Activated naive CD8-positive, alpha-beta T cell treated with anti-CD3 and anti-CD28 coated beads, Interleukin-2, amount 10 ng/mL, durations not matched to agents 7 days and 5 days (primary cell): ENCODE data around the gene EGFL8. TPM values are rescaled to one million over a fixed set of nuclear protein-coding genes. Genes with fewer than 3 reads are reported as not detected.
"Not testable (repeated sequence)": the region's sequence is repeated elsewhere in the genome, so short reads cannot be mapped to it uniquely, and the experiment has no call there.

Experiments used
- ATAC-seq: fragments of 150-1000 bp; cut with Tn5 transposase; one replicate; pipeline ENCODE4 v1.10.0; 2021; ENCODE audit warnings: low read depth, moderate library complexity
- POLR2A ChIA-PET: fragments of 350-600 bp; sonication (Branson Sonifier 250); formaldehyde crosslinking; loops from one replicate; lab custom pipeline; 2021; ENCODE audit warnings: antibody characterized with exemption; lab: Charles Lee
- DNase-seq: peaks from one replicate; pipeline ENCODE4 v3.0.0; 2021
- H3K27ac Mint-ChIP-seq: one replicate; pipeline ENCODE4 v1.8.0; 2022; ENCODE audit warnings: mild to moderate bottlenecking, mixed read lengths
- H3K27me3 Mint-ChIP-seq: one replicate; pipeline ENCODE4 v1.8.0; 2022; ENCODE audit warnings: mild to moderate bottlenecking, moderate library complexity, mixed read lengths
- H3K36me3 Mint-ChIP-seq: one replicate; pipeline ENCODE4 v1.8.0; 2021; ENCODE audit warnings: mild to moderate bottlenecking, mixed read lengths
- H3K4me1 Mint-ChIP-seq: one replicate; pipeline ENCODE4 v1.8.0; 2021; ENCODE audit warnings: mixed read lengths
- H3K4me3 Mint-ChIP-seq: one replicate; pipeline ENCODE4 v1.8.0; 2022; ENCODE audit warnings: mild to moderate bottlenecking, moderate library complexity, mixed read lengths
- H3K9me3 Mint-ChIP-seq: one replicate; pipeline ENCODE4 v1.8.0; 2021; ENCODE audit warnings: mixed read lengths
- total RNA-seq, 2 experiments: library from RNA; stranded (reverse); gene quantifications; one replicate each; pipeline ENCODE4 v1.2.3, GENCODE V29; 2021

EGFL8 gene
- total RNA-seq, 2 experiments from 2014 or later = 19.6 to 22.6 TPM

DNA sequence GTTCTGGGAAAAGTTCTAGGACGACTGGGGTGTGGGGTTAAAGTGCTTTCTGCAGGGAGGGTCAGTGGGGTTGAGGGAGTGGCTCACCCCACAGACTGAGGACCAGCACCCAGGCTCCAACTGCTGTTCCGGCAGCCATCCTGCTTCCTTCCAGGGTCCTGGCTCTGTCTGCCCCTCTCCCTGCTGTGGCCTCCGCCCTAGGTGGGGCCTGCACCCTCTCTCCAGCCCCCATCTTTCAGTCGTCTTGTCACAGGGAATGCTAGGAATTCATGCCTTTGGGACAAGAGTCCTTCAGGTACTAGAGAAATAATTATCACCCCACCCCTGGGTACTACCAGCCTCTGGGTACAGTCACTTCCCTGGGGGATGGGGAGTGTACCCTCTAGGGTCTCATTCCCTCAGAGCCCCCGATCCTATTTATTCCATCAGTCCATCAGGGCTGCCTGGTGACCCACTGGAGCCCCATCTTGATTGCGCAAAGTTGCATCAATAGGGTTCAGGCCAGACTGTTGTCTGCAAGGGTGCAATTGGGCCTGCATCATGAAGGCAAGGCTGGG is 19.8 kb downstream of the EGFL8 start, which contains the start of gene AGER:
Gene AGER, minus strand, starts transcription at position 170 of the 557 bp plus-strand sequence. Its CDS starts 31 bp downstream, at position 139.
- peaks cover 39% of the 10 kb centered on the region for H3K4me1 Mint-ChIP-seq
- H3K27ac Mint-ChIP-seq = peak within 1 kb of the TSS; percentile 16
- POLR2A ChIA-PET = no interaction called here
- ATAC-seq (no peak), DNase-seq (peak; percentile 24)
- H3K36me3 Mint-ChIP-seq = peaks cover 37% of the 10 kb centered on the region
- no peaks in the 10 kb centered on the region for H3K9me3 Mint-ChIP-seq
- no peak within 1 kb of the TSS for H3K4me3 Mint-ChIP-seq
- no peaks in the 10 kb centered on the region for H3K27me3 Mint-ChIP-seq

GRCh38 chr6:32185681-32186131 is 21.3 kb downstream of the EGFL8 start:
- H3K27ac Mint-ChIP-seq = peak overlapping the region; percentile 83
- DNase-seq = peak; percentile 15
- ATAC-seq, H3K27me3 Mint-ChIP-seq, H3K4me3 Mint-ChIP-seq, H3K9me3 Mint-ChIP-seq, POLR2A ChIA-PET: not testable (repeated sequence)
- peaks cover 32% of the 10 kb centered on the region for H3K4me1 Mint-ChIP-seq
- peaks cover 38% of the 10 kb centered on the region for H3K36me3 Mint-ChIP-seq

GRCh38 chr6:32186151-32186840 is 21.9 kb downstream of the EGFL8 start:
- POLR2A ChIA-PET = interaction anchor here (1.3 kb wide), 1 partner anchor 7 kb away, joined by 3 read pairs; the partner anchor contains the start of gene RNF5
- Mint-ChIP-seq H3K36me3 (peaks cover 42% of the 10 kb centered on the region), H3K27ac (peak overlapping the region; percentile 83), H3K4me3 (peak overlapping the region; percentile 56), H3K4me1 (peaks cover 31% of the 10 kb centered on the region)
- not testable (repeated sequence) for H3K27me3 Mint-ChIP-seq, H3K9me3 Mint-ChIP-seq, ATAC-seq
- peak; percentile 24 for DNase-seq

GRCh38 chr6:32187009-32187709 is 22.8 kb downstream of the EGFL8 start:
- DNase-seq = no peak
- Mint-ChIP-seq H3K27me3 (no peaks in the 10 kb centered on the region), H3K27ac (peak overlapping the region; percentile 83), H3K4me3 (peak overlapping the region; percentile 69), H3K4me1 (peaks cover 31% of the 10 kb centered on the region), H3K36me3 (peaks cover 50% of the 10 kb centered on the region), H3K9me3 (no peaks in the 10 kb centered on the region)
- no peak for ATAC-seq
- POLR2A ChIA-PET = interaction anchor here (1.3 kb wide), 1 partner anchor 8 kb away, joined by 3 read pairs; the partner anchor contains the start of gene RNF5

GRCh38 chr6:32187725-32188380 is 23.5 kb downstream of the EGFL8 start:
- Mint-ChIP-seq H3K36me3 (peaks cover 50% of the 10 kb centered on the region), H3K4me3 (peak overlapping the region; percentile 98), H3K4me1 (peaks cover 29% of the 10 kb centered on the region), H3K27ac (peak overlapping the region; percentile 83)
- not testable (repeated sequence) for H3K9me3 Mint-ChIP-seq, DNase-seq, H3K27me3 Mint-ChIP-seq, ATAC-seq
- POLR2A ChIA-PET = interaction anchor here (1.3 to 5.7 kb wide), 2 partner anchors 7 to 9 kb away, joined by 3 to 61 read pairs; partner anchors contain the start of gene RNF5

DNA sequence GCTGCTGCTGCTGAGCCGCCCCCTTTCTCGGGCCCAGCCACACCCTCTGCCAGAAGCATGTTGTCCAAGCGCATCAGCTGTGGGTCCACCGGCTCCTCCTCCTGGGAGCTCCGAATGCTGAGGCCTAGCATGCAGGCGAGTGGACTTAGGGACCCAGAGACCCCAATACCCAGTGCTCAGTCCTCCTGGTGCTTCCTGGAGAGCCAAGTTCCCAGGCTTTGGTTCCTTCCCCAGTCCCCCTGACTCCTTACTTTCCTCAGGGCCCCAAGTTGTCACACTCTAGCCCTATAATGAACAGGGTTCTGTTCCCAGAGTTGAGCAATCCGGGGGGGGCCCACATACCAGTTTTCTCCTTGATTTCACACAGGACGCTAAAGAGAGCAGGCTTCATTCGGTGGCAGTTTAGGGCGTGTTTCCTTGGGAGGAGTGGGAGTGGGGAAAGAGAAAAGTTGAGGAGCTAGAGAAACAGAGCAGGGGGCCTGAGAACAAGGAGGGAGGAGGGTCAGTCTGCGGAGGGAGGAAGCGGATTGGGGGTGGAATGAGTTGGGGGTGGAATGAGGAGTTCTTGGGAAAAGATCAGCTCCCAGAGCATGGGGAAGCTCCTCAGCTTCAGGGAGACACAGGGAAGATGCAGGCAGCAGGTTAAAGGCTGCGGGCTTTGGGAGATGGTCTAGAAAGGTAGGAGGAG is 24.1 kb downstream of the EGFL8 start:
- Mint-ChIP-seq H3K27ac (peak overlapping the region; percentile 97), H3K36me3 (peaks cover 50% of the 10 kb centered on the region), H3K4me3 (peak overlapping the region; percentile 98), H3K27me3 (no peaks in the 10 kb centered on the region), H3K9me3 (no peaks in the 10 kb centered on the region), H3K4me1 (peaks cover 31% of the 10 kb centered on the region)
- POLR2A ChIA-PET = interaction anchor here (0.8 to 5.7 kb wide), 2 partner anchors 8 to 9 kb away, joined by 3 to 61 read pairs; no protein-coding TSS in a partner anchor
- no peak for ATAC-seq
- DNase-seq = no peak

DNA sequence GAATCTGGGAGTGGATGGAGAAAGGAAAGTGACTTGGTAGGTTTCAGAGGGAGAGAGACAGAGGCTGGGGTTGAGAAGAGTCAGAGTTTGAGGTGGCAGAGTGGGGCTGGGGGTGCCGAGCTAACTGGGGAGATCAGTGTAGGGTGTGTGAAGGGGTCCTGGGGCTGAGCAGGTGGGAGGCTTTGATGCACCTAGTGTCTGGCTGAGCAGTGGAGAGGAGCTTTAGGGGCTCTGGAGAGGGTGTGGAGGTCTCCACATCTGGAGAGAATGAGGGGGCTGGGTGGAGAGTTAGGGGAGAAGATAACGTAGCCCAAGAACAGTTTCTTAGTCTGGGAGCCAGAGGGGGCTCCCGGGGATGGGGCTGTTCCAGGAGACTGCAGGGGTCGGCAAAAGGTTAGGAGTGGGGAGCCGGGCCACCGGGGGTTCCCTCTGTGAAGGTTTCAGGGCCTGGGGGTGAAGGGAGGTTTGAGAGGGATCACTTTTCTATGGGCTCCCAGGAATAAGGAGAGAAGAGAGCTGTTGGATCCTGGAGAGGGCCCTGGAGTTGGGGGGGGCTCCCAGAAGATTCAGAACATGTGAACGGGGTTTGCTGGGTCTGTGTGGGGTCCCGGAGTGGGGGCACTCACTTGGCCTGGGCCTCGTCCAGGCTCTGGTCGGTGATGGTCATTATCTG is 24.8 kb downstream of the EGFL8 start:
- Mint-ChIP-seq H3K9me3 (no peaks in the 10 kb centered on the region), H3K27ac (peak overlapping the region; percentile 97), H3K36me3 (peaks cover 50% of the 10 kb centered on the region), H3K4me1 (peaks cover 38% of the 10 kb centered on the region), H3K27me3 (no peaks in the 10 kb centered on the region), H3K4me3 (peak overlapping the region; percentile 98)
- no peak for ATAC-seq
- POLR2A ChIA-PET = interaction anchor here (0.8 to 5.7 kb wide), 4 partner anchors 8 to 656 kb away, joined by 3 to 61 read pairs (median 4); no protein-coding TSS in a partner anchor
- no peak for DNase-seq

DNA sequence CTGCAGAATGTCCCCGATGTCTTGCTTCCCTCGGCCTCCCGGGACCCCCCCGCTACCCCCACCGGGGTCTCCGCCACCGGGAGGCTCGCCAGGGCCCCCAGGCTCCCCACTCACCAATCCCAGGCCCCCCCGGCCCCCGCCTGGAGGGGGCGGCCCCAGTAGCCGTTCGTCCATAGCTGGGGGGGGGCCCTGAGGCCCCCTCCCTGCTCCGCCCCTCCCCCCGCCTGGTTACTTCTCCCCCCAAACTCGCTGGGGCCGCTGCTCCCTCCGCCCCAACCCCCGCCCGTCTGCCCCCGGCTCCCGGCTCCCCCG is 25.3 kb downstream of the EGFL8 start:
- Mint-ChIP-seq H3K9me3 (no peaks in the 10 kb centered on the region), H3K4me3 (peak overlapping the region; percentile 98), H3K36me3 (peaks cover 50% of the 10 kb centered on the region), H3K4me1 (peaks cover 41% of the 10 kb centered on the region), H3K27me3 (no peaks in the 10 kb centered on the region), H3K27ac (peak overlapping the region; percentile 97)
- DNase-seq (no peak), ATAC-seq (no peak)
- POLR2A ChIA-PET = interaction anchor here (0.6 to 5.7 kb wide), 10 partner anchors 9 to 1206 kb away, joined by 3 to 61 read pairs (median 4); partner anchors contain the start of genes AGPAT1, ATF6B, FKBPL and RGL2

- peaks cover 50% of the 10 kb centered on the region for H3K36me3 Mint-ChIP-seq
- H3K27me3 Mint-ChIP-seq = no peaks in the 10 kb centered on the region
- peaks cover 46% of the 10 kb centered on the region for H3K4me1 Mint-ChIP-seq
- H3K4me3 Mint-ChIP-seq = peak within 1 kb of the TSS; percentile 98
- no peaks in the 10 kb centered on the region for H3K9me3 Mint-ChIP-seq
- peak within 1 kb of the TSS; percentile 98 for H3K27ac Mint-ChIP-seq
- POLR2A ChIA-PET = interaction anchor here (0.6 to 5.7 kb wide), 12 partner anchors 9 to 1206 kb away, joined by 3 to 61 read pairs (median 4); partner anchors contain the start of genes AGPAT1, ATF6B, FKBPL and RGL2
- ATAC-seq (peak; percentile 62), DNase-seq (peak; percentile 74)
Observed at GRCh38 chr6:32190054-32190851, 25.9 kb downstream of the EGFL8 start, which contains the start of gene PBX2. TSS of gene PBX2 (minus strand) at chr6:32190202. CDS start at chr6:32189915, 287 bp downstream.

GRCh38 chr6:32190911-32191677 is 26.7 kb downstream of the EGFL8 start:
- Mint-ChIP-seq H3K27me3 (no peaks in the 10 kb centered on the region), H3K9me3 (no peaks in the 10 kb centered on the region), H3K36me3 (peaks cover 44% of the 10 kb centered on the region), H3K4me1 (peaks cover 45% of the 10 kb centered on the region), H3K4me3 (peak overlapping the region; percentile 94), H3K27ac (peak overlapping the region; percentile 98)
- ATAC-seq (no peak), DNase-seq (no peak)
- POLR2A ChIA-PET = interaction anchor here (0.7 to 5.7 kb wide), 9 partner anchors 10 to 62 kb away, joined by 3 to 61 read pairs (median 4); partner anchors contain the start of genes AGPAT1, ATF6B and FKBPL
